VCaP (cell line): ENCODE data around the gene PKHD1.

Experiments
- H3K27ac ChIP-seq: fragments of 450-650 bp; 2 replicates; pipeline ENCODE4 v1.5.1; 2017
- CTCF ChIP-seq: fragments of 450-650 bp; conservative IDR thresholded peaks from 2 replicates; pipeline ENCODE4 v1.5.1; 2017; ENCODE audit warnings: mild to moderate bottlenecking, moderate library complexity

PKHD1 gene

GRCh38 chr6:52106994-52107393 lies 19.6 kb upstream of the PKHD1 start:
- TF ChIP-seq CTCF, result no peak

GRCh38 chr6:52104979-52105378 lies 17.6 kb upstream of the PKHD1 start:
- no peak overlapping the region for H3K27ac ChIP-seq
- TF ChIP-seq CTCF, result peak; percentile 59

More at GRCh38 chr6:52106994-52107393, 19.6 kb upstream of the PKHD1 start:
- H3K27ac ChIP-seq, result no peak overlapping the region

GRCh38 chr6:52103623-52104022 lies 16.2 kb upstream of the PKHD1 start:
- no peak for TF ChIP-seq CTCF
- H3K27ac ChIP-seq, result no peak overlapping the region

GRCh38 chr6:52102405-52102804 lies 15.0 kb upstream of the PKHD1 start:
- TF ChIP-seq CTCF, result no peak
- H3K27ac ChIP-seq, result no peak overlapping the region

GRCh38 chr6:52098721-52099120 lies 11.3 kb upstream of the PKHD1 start:
- no peak overlapping the region for H3K27ac ChIP-seq
- peak; percentile 62 for TF ChIP-seq CTCF

- no peak overlapping the region for H3K27ac ChIP-seq
- no peak for TF ChIP-seq CTCF
Measured at GRCh38 chr6:52089758-52090348, 2.4 kb upstream of the PKHD1 start.

GRCh38 chr6:52086741-52087140 lies 672 bp downstream of the PKHD1 start:
- peak overlapping the region; percentile 79 for H3K27ac ChIP-seq

More at GRCh38 chr6:52086741-52087140, 672 bp downstream of the PKHD1 start:
- TF ChIP-seq CTCF, result no peak
